H4 (cell line): ENCODE data around the gene VRK1. TPM values are rescaled to one million over a fixed set of nuclear protein-coding genes. Genes with fewer than 3 reads are reported as not detected.

Experiments used
- DNase-seq: peaks from one replicate; pipeline ENCODE4 v3.0.0-alpha.2; 2015; ENCODE audit warnings: low spot score
- total RNA-seq: library from RNA; depleted of rRNA; stranded (reverse); fragments of >200 nt; shearing (Covaris generic); gene quantifications from 2 replicates; pipeline ENCODE4 v1.2.3, GENCODE V29; 2014

Gene VRK1
- total RNA-seq, 1 experiment from 2014 or later: 83.5 TPM

DNA sequence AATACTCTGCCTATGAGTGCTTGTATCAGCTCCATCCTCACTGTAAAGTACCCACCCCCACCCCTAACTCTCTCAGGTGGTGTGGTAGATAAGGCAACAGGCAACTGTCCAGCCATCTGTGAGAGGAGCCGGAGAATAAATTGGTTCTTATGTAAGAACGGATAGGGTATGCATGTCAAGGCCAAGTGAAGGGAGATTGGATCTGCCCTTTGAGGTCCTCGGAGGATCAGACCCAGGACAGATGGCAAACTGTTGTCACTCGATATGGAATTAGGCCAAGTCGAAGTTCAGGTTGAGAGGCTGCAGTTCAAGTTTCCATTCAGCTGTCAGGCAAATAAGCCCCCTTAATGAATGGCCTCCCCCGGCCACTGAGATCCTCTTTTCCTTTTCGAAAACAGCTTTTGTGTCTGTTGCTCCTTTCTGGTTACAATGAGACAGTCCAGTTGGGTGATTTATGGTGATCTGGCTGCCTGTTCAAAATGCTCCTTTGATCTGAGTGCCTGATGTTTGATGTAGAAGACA, 120.3 kb downstream of the VRK1 start:
- DNase-seq: no peak

DNA sequence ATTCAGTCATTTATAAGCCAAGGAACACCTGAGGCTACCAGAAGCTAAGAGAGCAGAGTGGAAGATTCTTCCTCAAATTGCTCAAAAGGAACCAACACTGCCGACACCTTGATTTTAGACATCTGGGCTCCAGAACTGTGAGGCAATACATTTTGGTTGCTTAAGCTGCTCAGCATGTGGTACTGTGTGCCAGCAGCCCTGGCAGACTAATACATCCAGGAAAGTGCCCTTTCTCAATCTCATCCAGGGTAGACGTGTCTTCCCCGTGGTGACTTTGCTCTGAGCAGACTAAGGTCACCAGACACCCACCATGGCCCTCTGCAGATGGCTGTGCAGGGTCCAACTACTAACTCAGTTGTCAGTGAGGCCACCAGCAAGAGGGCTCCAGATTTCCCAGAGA, 122.8 kb downstream of the VRK1 start:
- DNase-seq: no peak

DNA sequence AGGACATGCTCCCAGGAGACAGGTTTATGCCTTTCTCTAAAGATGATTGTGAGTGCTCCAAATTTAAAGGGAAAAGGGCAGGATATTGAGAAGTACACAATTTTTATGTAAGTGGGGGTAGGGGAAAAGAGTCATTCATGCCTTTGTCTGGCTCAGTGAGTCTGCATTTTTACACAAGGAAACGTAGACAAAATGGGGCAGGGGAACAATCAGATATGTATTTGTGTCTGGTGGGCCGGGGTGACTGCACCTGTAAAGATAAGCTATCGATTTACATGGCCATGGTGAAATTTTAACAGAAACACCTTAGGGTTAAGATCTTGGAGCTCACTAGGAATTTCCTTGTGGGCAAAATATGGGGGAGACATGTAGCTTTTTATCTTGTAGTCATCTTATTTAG, 123.6 kb downstream of the VRK1 start:
- DNase-seq: no peak

DNA sequence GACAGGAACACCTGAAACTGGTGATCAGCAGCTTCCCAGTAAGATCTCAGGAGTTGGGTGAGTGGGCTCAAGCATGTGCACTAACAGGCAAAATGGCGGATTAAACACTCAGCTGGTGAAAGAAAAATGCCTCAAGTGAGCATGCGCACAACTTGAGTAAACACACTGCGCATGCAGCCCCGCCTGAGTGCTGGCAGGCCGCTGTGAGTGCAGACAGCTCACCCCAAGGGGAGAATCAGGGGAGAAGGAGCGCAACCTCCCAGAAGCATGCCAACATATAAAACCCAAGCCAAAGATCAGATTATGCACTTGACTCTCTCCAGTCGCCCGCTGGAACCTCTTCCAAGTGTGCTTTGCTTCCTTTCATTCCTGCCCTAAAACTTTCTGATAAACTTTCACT, 125.8 kb downstream of the VRK1 start:
- DNase-seq: no peak

DNA sequence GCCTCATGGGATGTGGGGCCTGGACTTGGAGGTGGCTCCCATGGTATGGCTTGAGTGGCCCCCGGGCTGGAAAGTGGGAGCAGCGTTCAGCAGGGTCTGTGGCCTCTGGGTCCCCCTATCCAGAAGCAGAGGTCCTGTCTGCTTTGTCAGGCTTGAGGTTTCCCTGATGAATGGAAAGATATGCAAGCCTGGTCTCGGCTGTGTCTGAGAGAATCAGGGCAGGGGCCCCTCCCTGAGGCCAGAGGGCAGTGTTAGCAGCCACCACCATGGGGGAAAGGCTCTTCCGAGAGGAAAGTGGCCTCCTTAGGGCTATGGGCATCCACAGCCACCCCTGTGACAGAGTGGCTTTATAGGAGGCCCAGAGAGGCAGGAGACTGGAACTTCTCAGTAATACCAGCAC, 128.2 kb downstream of the VRK1 start:
- no peak for DNase-seq

DNA sequence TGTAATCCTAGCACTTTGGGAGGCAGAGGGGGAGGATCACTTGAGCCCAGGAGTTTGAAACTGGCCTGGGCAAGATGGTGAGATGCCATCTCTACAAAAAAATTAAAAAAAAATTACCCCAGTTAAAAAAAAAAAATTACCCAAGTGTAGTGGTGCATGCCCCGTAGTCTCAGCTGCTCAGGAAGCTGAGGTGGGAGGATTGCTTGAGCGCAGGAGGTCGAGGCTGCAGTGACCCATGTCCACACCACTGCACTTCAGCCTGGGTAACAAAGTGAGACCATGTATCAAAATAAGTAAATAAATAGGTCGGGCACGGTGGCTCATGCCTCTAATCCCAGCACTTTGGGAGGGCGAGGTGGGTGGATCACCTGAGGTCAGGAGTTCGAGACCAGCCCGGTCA, 128.8 kb downstream of the VRK1 start:
- DNase-seq: no peak

DNA sequence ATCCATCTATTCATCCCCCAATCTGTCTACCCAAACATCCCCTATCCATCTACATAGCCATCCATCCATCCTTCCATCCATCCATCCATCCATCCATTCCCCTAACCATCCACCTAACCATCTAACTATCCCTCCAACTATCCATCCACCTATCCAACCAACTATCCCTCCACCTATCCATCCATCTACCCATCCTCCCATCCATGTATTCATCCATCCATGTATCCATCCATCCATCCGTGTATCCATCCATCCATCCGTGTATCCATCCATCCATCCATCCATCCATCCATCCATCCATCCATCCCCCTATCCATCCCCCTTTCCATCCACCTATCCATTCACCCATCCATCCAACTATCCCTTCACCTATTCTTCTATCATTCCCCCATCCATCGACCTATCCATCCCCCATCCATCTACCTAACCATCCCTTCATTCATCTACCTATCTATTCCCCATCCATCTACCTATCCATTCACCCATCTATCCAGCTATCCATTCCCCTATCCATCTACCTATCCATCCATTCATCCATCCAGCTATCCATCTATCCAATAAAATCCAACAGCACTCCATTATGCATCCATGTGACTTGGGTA, 131.7 kb downstream of the VRK1 start:
- no peak for DNase-seq

DNA sequence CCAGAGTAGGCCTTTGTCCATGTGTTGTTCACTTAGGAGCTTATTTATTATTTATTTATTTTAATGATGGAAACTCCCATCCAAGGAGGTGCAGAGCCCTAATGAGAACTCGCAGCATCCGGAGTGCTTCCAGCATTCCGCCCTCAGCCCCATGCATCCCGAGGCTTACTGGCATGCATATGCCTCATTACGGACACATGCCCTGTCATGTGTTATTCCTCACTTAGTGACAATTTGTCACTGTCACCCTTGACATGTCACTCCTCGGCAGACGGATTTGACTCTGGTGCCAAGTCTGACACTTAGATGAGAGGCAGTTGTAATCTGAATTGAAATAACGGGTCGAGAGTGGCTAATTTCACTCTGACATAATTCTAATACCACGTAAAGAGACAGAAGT, 132.8 kb downstream of the VRK1 start:
- DNase-seq: no peak

DNA sequence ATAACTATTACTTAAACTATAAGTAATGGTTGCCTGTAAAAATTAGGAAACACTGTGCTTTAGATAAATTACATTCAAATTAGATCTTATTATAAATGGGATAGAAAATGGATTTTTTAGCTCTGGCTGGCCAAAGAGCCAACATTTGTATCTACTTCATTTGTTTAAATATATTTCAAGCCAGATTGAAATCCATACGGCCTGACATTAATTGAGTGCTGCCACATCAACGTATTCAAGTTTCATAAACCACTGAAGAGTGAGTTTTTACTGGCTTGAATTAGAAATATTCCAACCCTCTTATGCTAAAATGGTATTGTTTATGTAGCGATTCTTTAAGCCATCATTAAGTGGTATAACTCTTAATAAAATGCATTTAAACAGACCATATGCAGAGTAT, 133.3 kb downstream of the VRK1 start:
- DNase-seq: no peak
